ENCODE results near the gene SH2B2. TPM values are rescaled to one million over a fixed set of nuclear protein-coding genes. Genes with fewer than 3 reads are reported as not detected.

Gene SH2B2
- total RNA-seq, 1 experiment from 2014 or later = 14.7 TPM

DNA sequence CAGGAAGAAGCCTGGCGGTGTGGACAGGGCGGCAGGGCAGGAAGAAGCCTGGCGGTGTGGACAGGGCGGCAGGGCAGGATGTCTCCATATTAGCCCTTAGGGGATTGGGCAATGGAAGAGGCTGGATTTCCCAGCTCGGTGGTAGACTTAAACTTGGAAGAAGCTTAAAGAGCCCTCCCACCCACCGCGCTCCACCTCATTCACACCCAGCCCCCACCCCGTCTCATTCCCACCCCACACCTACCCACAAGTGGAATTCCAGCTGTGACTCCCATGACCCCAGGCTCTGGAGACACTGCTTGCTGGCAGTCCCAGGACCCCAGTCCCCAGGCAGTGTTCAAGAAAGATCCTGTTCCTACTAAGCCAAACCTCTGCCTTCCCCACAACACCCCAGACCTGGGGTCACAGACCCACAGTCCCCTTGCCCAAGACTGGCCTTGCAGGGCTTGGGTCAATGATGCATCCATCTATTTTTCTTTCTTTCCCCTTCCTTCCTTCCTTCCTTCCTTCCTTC, 35.6 kb downstream of the SH2B2 start:
- DNase-seq (ENCODE audit: low spot score) (no peak), ATAC-seq (no peak)
- ChIA-PET POLR2A (interaction anchor here (0.6 kb wide), 1 partner anchor 14 kb away, joined by 3 read pairs; no protein-coding TSS in a partner anchor), CTCF (interaction anchor here (1.2 to 2.2 kb wide), 3 partner anchors 22 to 90 kb away, joined by 3 to 17 read pairs (median 7); no protein-coding TSS in a partner anchor)
- TF ChIP-seq FOXK1 (CRISPR knock-in tag; IDR thresholded peaks at IDR 0.05) (no peak), TEAD1 (CRISPR knock-in tag; IDR thresholded peaks at IDR 0.05) (no peak), MXD4 (CRISPR knock-in tag; IDR thresholded peaks at IDR 0.05; ENCODE audit: borderline replicate concordance) (no peak), ZNF281 (CRISPR knock-in tag; IDR thresholded peaks at IDR 0.05) (no peak), JAZF1 (CRISPR knock-in tag; IDR thresholded peaks at IDR 0.05) (no peak), MYBL2 (CRISPR knock-in tag; IDR thresholded peaks at IDR 0.05) (no peak), ELF4 (CRISPR knock-in tag; IDR thresholded peaks at IDR 0.05; ENCODE audit: low read depth) (no peak), PRRX2 (CRISPR knock-in tag; IDR thresholded peaks at IDR 0.05) (no peak), SP1 (CRISPR knock-in tag; conservative IDR thresholded peaks at IDR 0.05) (no peak), NR2C2 (CRISPR knock-in tag; IDR thresholded peaks at IDR 0.05) (no peak), EMX1 (CRISPR knock-in tag; IDR thresholded peaks at IDR 0.05) (no peak), ZNF232 (CRISPR knock-in tag; IDR thresholded peaks at IDR 0.05) (no peak), ESRRA (CRISPR knock-in tag; IDR thresholded peaks at IDR 0.05; ENCODE audit: borderline replicate concordance) (no peak), ZNF671 (CRISPR knock-in tag; IDR thresholded peaks at IDR 0.05) (no peak), JUN (CRISPR knock-in tag; IDR thresholded peaks at IDR 0.05) (no peak)
- TF ChIP-seq, protein P1, sequence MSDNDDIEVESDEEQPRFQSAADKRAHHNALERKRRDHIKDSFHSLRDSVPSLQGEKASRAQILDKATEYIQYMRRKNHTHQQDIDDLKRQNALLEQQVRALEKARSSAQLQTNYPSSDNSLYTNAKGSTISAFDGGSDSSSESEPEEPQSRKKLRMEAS (CRISPR knock-in tag; IDR thresholded peaks at IDR 0.05) = no peak
- TF ChIP-seq, protein P2, sequence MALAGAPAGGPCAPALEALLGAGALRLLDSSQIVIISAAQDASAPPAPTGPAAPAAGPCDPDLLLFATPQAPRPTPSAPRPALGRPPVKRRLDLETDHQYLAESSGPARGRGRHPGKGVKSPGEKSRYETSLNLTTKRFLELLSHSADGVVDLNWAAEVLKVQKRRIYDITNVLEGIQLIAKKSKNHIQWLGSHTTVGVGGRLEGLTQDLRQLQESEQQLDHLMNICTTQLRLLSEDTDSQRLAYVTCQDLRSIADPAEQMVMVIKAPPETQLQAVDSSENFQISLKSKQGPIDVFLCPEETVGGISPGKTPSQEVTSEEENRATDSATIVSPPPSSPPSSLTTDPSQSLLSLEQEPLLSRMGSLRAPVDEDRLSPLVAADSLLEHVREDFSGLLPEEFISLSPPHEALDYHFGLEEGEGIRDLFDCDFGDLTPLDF (CRISPR knock-in tag; IDR thresholded peaks at IDR 0.05) = no peak
- Mint-ChIP-seq H3K36me3 (peaks cover 2% of the 10 kb centered on the region; the same call in 1 of the 2 replicates), H3K27ac (no peak overlapping the region), H3K27me3 (ENCODE audit: low read depth) (peaks cover 13% of the 10 kb centered on the region), H3K4me3 (no peak overlapping the region; the same call in 1 of the 2 replicates), H3K4me1 (peaks cover 14% of the 10 kb centered on the region), H3K9me3 (no peaks in the 10 kb centered on the region)

DNA sequence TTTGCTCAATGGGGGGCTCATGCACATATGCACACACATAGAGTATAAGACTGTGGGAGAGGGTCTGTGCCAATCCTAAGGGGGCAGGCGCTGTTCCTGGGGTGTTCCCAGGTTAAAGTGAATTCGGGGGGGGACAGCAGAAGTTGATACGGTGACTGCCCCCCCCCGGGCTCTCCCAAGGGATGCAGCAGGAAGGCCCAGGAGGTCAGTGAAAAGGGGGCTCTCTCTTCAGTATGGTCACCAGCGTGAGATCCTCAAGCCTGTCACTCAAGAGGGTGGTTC, 37.2 kb downstream of the SH2B2 start:
- no peaks in the 10 kb centered on the region for H3K9me3 Mint-ChIP-seq
- peaks cover 13% of the 10 kb centered on the region for H3K27me3 Mint-ChIP-seq (ENCODE audit: low read depth)
- POLR2A ChIA-PET = no interaction called here
- ATAC-seq (no peak), DNase-seq (ENCODE audit: low spot score) (no peak)
- H3K36me3 Mint-ChIP-seq = no peaks in the 10 kb centered on the region
- H3K4me3 Mint-ChIP-seq = no peak overlapping the region
- peaks cover 17% of the 10 kb centered on the region for H3K4me1 Mint-ChIP-seq
- H3K27ac Mint-ChIP-seq = no peak overlapping the region
- CTCF ChIA-PET = no interaction called here
- TF ChIP-seq, protein P3, sequence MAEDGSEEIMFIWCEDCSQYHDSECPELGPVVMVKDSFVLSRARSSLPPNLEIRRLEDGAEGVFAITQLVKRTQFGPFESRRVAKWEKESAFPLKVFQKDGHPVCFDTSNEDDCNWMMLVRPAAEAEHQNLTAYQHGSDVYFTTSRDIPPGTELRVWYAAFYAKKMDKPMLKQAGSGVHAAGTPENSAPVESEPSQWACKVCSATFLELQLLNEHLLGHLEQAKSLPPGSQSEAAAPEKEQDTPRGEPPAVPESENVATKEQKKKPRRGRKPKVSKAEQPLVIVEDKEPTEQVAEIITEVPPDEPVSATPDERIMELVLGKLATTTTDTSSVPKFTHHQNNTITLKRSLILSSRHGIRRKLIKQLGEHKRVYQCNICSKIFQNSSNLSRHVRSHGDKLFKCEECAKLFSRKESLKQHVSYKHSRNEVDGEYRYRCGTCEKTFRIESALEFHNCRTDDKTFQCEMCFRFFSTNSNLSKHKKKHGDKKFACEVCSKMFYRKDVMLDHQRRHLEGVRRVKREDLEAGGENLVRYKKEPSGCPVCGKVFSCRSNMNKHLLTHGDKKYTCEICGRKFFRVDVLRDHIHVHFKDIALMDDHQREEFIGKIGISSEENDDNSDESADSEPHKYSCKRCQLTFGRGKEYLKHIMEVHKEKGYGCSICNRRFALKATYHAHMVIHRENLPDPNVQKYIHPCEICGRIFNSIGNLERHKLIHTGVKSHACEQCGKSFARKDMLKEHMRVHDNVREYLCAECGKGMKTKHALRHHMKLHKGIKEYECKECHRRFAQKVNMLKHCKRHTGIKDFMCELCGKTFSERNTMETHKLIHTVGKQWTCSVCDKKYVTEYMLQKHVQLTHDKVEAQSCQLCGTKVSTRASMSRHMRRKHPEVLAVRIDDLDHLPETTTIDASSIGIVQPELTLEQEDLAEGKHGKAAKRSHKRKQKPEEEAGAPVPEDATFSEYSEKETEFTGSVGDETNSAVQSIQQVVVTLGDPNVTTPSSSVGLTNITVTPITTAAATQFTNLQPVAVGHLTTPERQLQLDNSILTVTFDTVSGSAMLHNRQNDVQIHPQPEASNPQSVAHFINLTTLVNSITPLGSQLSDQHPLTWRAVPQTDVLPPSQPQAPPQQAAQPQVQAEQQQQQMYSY (CRISPR knock-in tag; IDR thresholded peaks at IDR 0.05) = no peak
- TF ChIP-seq ETV6 (CRISPR knock-in tag; IDR thresholded peaks at IDR 0.05) = no peak
- TF ChIP-seq ELF4 (CRISPR knock-in tag; IDR thresholded peaks at IDR 0.05; ENCODE audit: low read depth) = no peak
- TF ChIP-seq ATF1 (CRISPR knock-in tag; IDR thresholded peaks at IDR 0.05) = no peak
- TF ChIP-seq ZNF138 (CRISPR knock-in tag; conservative IDR thresholded peaks at IDR 0.05) = no peak
- no peak for TF ChIP-seq NFYB (CRISPR knock-in tag; conservative IDR thresholded peaks at IDR 0.05; ENCODE audit: low read depth)
- TF ChIP-seq, protein P4, sequence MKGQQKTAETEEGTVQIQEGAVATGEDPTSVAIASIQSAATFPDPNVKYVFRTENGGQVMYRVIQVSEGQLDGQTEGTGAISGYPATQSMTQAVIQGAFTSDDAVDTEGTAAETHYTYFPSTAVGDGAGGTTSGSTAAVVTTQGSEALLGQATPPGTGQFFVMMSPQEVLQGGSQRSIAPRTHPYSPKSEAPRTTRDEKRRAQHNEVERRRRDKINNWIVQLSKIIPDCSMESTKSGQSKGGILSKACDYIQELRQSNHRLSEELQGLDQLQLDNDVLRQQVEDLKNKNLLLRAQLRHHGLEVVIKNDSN (CRISPR knock-in tag; IDR thresholded peaks at IDR 0.05) = no peak
- no peak for TF ChIP-seq USF2 (CRISPR knock-in tag; IDR thresholded peaks at IDR 0.05)
- TF ChIP-seq, protein P2 (CRISPR knock-in tag; IDR thresholded peaks at IDR 0.05) = no peak
- TF ChIP-seq, protein P1 (CRISPR knock-in tag; IDR thresholded peaks at IDR 0.05) = no peak
- TF ChIP-seq GABPB1 (CRISPR knock-in tag; IDR thresholded peaks at IDR 0.05) = no peak
- no peak for TF ChIP-seq ZNF671 (CRISPR knock-in tag; IDR thresholded peaks at IDR 0.05)
- no peak for TF ChIP-seq MYBL2 (CRISPR knock-in tag; IDR thresholded peaks at IDR 0.05)
